DND-41 (cell line): Measurements from ENCODE around the gene CNIH2.

Experiments used
- ATAC-seq: fragments of 200-7000 bp; cut with Tn5 transposase; 3 replicates; pipeline ENCODE4 v1.9.1; 2021; ENCODE audit warnings: low read depth; ENCODE audit not compliant: insufficient read depth
- DNase-seq: peaks from one replicate; pipeline ENCODE4 v3.0.0-alpha.2; 2020
- H2AFZ ChIP-seq: 2 replicates; pipeline ENCODE4 v1.6.0; 2012; ENCODE audit warnings: low read depth, low read length
- H3K27ac ChIP-seq: 2 replicates; pipeline ENCODE4 v1.5.1; 2012; ENCODE audit warnings: low read length, inconsistent platforms
- H3K27me3 ChIP-seq: fragments of 200-600 bp; sonication (generic); 2 replicates; pipeline ENCODE4 v1.6.0; 2012; ENCODE audit warnings: low read length, mild to moderate bottlenecking, inconsistent platforms; ENCODE audit not compliant: insufficient read depth, poor library complexity
- H3K36me3 ChIP-seq: 2 replicates; pipeline ENCODE4 v1.5.1; 2012; ENCODE audit warnings: low read length, inconsistent platforms; ENCODE audit not compliant: insufficient read depth
- H3K4me1 ChIP-seq: 2 replicates; pipeline ENCODE4 v1.5.1; 2012; ENCODE audit warnings: mild to moderate bottlenecking, low read length; ENCODE audit not compliant: insufficient read depth
- H3K4me2 ChIP-seq: 2 replicates; pipeline ENCODE4 v1.6.0; 2012; ENCODE audit warnings: mild to moderate bottlenecking, moderate library complexity, low read length, inconsistent platforms; ENCODE audit not compliant: insufficient read depth
- H3K4me3 ChIP-seq, 2 experiments: fragments of 200-600 bp in 1 of 2; shearing (Covaris generic) in 1 of 2; 2 replicates each; pipeline ENCODE4 v1.5.1; 2012 to 2016; ENCODE audit warnings: inconsistent platforms in 2 of 2, low read length in 2 of 2, mild to moderate bottlenecking in 2 of 2, low read depth in 1 of 2, moderate library complexity in 1 of 2
- H3K79me2 ChIP-seq: 2 replicates; pipeline ENCODE4 v1.6.0; 2012; ENCODE audit warnings: low read length, inconsistent platforms; ENCODE audit not compliant: insufficient read depth
- H3K9ac ChIP-seq: 2 replicates; pipeline ENCODE4 v1.6.0; 2012; ENCODE audit warnings: low read depth, mild to moderate bottlenecking, inconsistent platforms, low read length, moderate library complexity
- H3K9me3 ChIP-seq: 2 replicates; pipeline ENCODE4 v1.5.1; 2012; ENCODE audit warnings: low read length, moderate library complexity, mild to moderate bottlenecking, inconsistent platforms; ENCODE audit not compliant: insufficient read depth, severe bottlenecking
- H4K20me1 ChIP-seq: 2 replicates; pipeline ENCODE4 v1.6.0; 2012; ENCODE audit warnings: low read length; ENCODE audit not compliant: insufficient read depth
- CTCF ChIP-seq: IDR thresholded peaks from 2 replicates; pipeline ENCODE4 v1.5.1; 2012; ENCODE audit warnings: borderline replicate concordance, low read length, moderate library complexity, mild to moderate bottlenecking; ENCODE audit not compliant: poor library complexity, severe bottlenecking; ENCODE audit errors: extremely low read depth
- EZH2 ChIP-seq: IDR thresholded peaks from 3 replicates; pipeline ENCODE4 v1.6.1; 2012; ENCODE audit warnings: borderline replicate concordance, low read depth, mild to moderate bottlenecking, moderate library complexity, low read length, inconsistent platforms; ENCODE audit not compliant: severe bottlenecking

The CNIH2 gene

GRCh38 chr11:66287211-66287888 lies 9.4 kb downstream of the CNIH2 start:
- no peak for TF ChIP-seq CTCF
- TF ChIP-seq EZH2, result no peak
- Histone ChIP-seq H3K4me3 (peak overlapping the region in 1 of 2 experiments; percentile 96; a peak in 2 of 4 replicates), H3K9ac (peak overlapping the region; percentile 78), H3K79me2 (peaks cover 14% of the 10 kb centered on the region), H3K4me2 (peak overlapping the region; percentile 84), H3K27ac (no peak overlapping the region), H3K4me1 (peaks cover 43% of the 10 kb centered on the region), H2AFZ (no peak overlapping the region), H3K9me3 (no peaks in the 10 kb centered on the region), H3K27me3 (no peaks in the 10 kb centered on the region), H4K20me1 (peaks cover 17% of the 10 kb centered on the region), H3K36me3 (no peaks in the 10 kb centered on the region)
- ATAC-seq (no peak), DNase-seq (no peak)

GRCh38 chr11:66287889-66288670 lies 10.1 kb downstream of the CNIH2 start:
- Histone ChIP-seq H4K20me1 (peaks cover 12% of the 10 kb centered on the region), H2AFZ (peak overlapping the region; percentile 88), H3K9me3 (no peaks in the 10 kb centered on the region), H3K9ac (peak overlapping the region; percentile 78), H3K79me2 (peaks cover 14% of the 10 kb centered on the region), H3K27me3 (no peaks in the 10 kb centered on the region), H3K4me2 (peak overlapping the region; percentile 84), H3K27ac (peak overlapping the region; percentile 73), H3K36me3 (no peaks in the 10 kb centered on the region), H3K4me1 (peaks cover 36% of the 10 kb centered on the region), H3K4me3 (peak overlapping the region; percentile 87 to 96; a peak in 3 of 4 replicates)
- no peak for TF ChIP-seq CTCF
- DNase-seq (no peak), ATAC-seq (no peak)

- Histone ChIP-seq H3K27me3 (no peaks in the 10 kb centered on the region), H3K9me3 (no peaks in the 10 kb centered on the region), H3K9ac (peak within 1 kb of the TSS; percentile 78), H3K4me3 (peak within 1 kb of the TSS; percentile 87 to 96; a peak in 3 of 4 replicates), H4K20me1 (peaks cover 8% of the 10 kb centered on the region), H3K36me3 (no peaks in the 10 kb centered on the region), H3K27ac (peak within 1 kb of the TSS; percentile 73), H3K79me2 (peaks cover 14% of the 10 kb centered on the region), H2AFZ (peak within 1 kb of the TSS; percentile 88), H3K4me1 (peaks cover 33% of the 10 kb centered on the region), H3K4me2 (peak within 1 kb of the TSS; percentile 84)
- DNase-seq, result peak; percentile 99
- peak; percentile 95 for ATAC-seq
- peak; percentile 34 for TF ChIP-seq CTCF
- no peak for TF ChIP-seq EZH2
Measured at GRCh38 chr11:66288671-66289547, 10.9 kb downstream of the CNIH2 start, which contains the start of gene YIF1A. Gene YIF1A, minus strand, starts transcription at chr11:66289143. Its CDS starts 158 bp downstream, at chr11:66288985.
